ENCODE results near the gene MAMDC4. TPM values are rescaled to one million over a fixed set of nuclear protein-coding genes. Genes with fewer than 3 reads are reported as not detected.
A peak's percentile ranks its signal among the peaks of the same experiment; 100 is the strongest.

The MAMDC4 gene
- total and polyA plus RNA-seq, 2 of the 8 experiments (the other 6 are each of a cell fraction or from before 2014, with no cell fraction given), result 3.1 to 4.5 TPM

DNA sequence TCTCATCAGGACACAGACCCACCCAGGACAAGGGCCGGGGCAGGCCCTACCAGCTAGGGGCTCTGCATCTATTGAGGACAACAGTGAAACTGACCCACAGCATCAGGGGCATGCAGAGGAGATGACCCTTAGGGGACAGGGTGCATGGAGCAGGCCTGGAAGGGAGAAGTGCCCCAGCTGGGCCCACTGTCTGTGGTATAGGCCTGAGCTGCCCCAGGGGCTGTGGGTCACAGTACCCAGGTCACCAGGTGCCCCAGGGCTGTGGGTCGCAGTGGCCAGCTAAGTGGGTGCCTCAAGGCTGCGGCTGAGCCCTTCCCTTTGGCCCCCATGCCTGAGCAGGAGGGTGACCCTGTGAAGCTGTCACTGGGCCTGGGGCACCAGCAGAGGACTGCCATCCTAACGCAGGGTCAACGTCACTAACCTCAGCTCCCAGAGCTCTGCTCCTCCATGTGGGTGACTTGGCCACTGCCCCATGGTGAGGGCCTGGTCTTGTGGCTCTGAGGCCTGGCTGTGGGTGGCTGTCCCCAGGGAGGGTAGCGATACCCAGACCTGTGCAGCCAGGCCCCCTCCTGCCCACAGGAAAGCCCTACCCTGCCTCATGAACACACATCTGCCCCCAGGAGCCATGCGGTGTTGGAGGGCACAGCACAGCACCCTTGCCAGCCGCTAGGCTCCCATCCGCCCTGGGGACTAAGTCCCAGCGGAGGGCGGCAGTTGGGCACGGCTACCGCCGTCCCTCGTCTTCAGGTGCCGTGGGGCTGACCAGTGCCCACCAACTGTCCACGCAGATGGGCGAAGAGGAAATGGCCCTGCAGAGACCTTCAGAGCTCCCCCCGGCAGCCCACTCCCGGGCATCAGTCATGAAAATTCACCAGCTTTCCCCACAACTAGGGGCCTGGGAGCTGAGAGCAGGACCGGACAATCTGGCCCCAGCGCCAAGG lies 9.1 kb downstream of the MAMDC4 start (continued):
- TF ChIP-seq POLR2AphosphoS5 (IDR thresholded peaks at IDR 0.05; ENCODE audit: low read depth, low read length) (peak; percentile 60; the same call in 1 of the 2 replicates), CTBP2 (IDR thresholded peaks at IDR 0.05; ENCODE audit: borderline replicate concordance, insufficient read depth, insufficient read length, low read length) (no peak)

Data from H1 (cell line).